Activated CD8-positive, alpha-beta memory T cell treated with anti-CD3 and anti-CD28 coated beads, Interleukin-2, amount 10 ng/mL, durations not matched to agents 7 days and 5 days (primary cell): Measurements from ENCODE around the gene PSMA8. TPM values are rescaled to one million over a fixed set of nuclear protein-coding genes. Genes with fewer than 3 reads are reported as not detected.
"Not testable (repeated sequence)": the region's sequence is repeated elsewhere in the genome, so short reads cannot be mapped to it uniquely, and the experiment has no call there.

ENCODE experiments used
- ATAC-seq: fragments of 150-1000 bp; cut with Tn5 transposase; one replicate; pipeline ENCODE4 v1.10.0; 2021; ENCODE audit warnings: moderate library complexity
- CTCF ChIA-PET: fragments of 350-600 bp; sonication (Branson Sonifier 250); formaldehyde crosslinking; loops from one replicate; lab custom pipeline; 2021; ENCODE audit warnings: antibody characterized with exemption; lab: Charles Lee
- DNase-seq: peaks from one replicate; pipeline ENCODE4 v3.0.0-alpha.2; 2020
- H3K27ac Mint-ChIP-seq: one replicate; pipeline ENCODE4 v1.8.0; 2021; ENCODE audit warnings: mild to moderate bottlenecking, mixed read lengths
- H3K27me3 Mint-ChIP-seq: one replicate; pipeline ENCODE4 v1.8.0; 2021; ENCODE audit warnings: mixed read lengths
- H3K36me3 Mint-ChIP-seq: one replicate; pipeline ENCODE4 v1.8.0; 2021; ENCODE audit warnings: mild to moderate bottlenecking, mixed read lengths
- H3K4me1 Mint-ChIP-seq: one replicate; pipeline ENCODE4 v1.8.0; 2021; ENCODE audit warnings: mixed read lengths
- H3K4me3 Mint-ChIP-seq: one replicate; pipeline ENCODE4 v1.8.0; 2021; ENCODE audit warnings: mild to moderate bottlenecking, moderate library complexity, mixed read lengths
- H3K9me3 Mint-ChIP-seq: one replicate; pipeline ENCODE4 v1.8.0; 2022; ENCODE audit warnings: low read depth, mixed read lengths
- total RNA-seq, 2 experiments: library from RNA; stranded (reverse); gene quantifications; one replicate each; pipeline ENCODE4 v1.2.3, GENCODE V29; 2021

The PSMA8 gene
- total RNA-seq, 2 experiments from 2014 or later = 0.82 to 1.1 TPM

- H3K9me3 Mint-ChIP-seq, H3K27me3 Mint-ChIP-seq, DNase-seq, ATAC-seq, CTCF ChIA-PET, H3K4me1 Mint-ChIP-seq, H3K27ac Mint-ChIP-seq, H3K4me3 Mint-ChIP-seq, H3K36me3 Mint-ChIP-seq: not testable (repeated sequence)
Observed at GRCh38 chr18:26121994-26122393, 11.7 kb upstream of the PSMA8 start.

- no peak overlapping the region for H3K4me3 Mint-ChIP-seq
- H3K36me3 Mint-ChIP-seq = no peaks in the 10 kb centered on the region
- ATAC-seq (no peak), DNase-seq (no peak)
- no peaks in the 10 kb centered on the region for H3K4me1 Mint-ChIP-seq
- no peaks in the 10 kb centered on the region for H3K9me3 Mint-ChIP-seq
- H3K27me3 Mint-ChIP-seq = no peaks in the 10 kb centered on the region
- CTCF ChIA-PET = no interaction called here
- H3K27ac Mint-ChIP-seq = no peak overlapping the region
Observed at GRCh38 chr18:26127786-26128185, 5.9 kb upstream of the PSMA8 start.

GRCh38 chr18:26128192-26128591 lies 5.5 kb upstream of the PSMA8 start:
- H3K36me3 Mint-ChIP-seq, DNase-seq, CTCF ChIA-PET, H3K4me1 Mint-ChIP-seq, ATAC-seq, H3K27ac Mint-ChIP-seq, H3K4me3 Mint-ChIP-seq, H3K27me3 Mint-ChIP-seq, H3K9me3 Mint-ChIP-seq: not testable (repeated sequence)

GRCh38 chr18:26134107-26134506 lies 438 bp downstream of the PSMA8 start:
- Mint-ChIP-seq H3K4me3 (peak overlapping the region; percentile 69), H3K36me3 (no peaks in the 10 kb centered on the region), H3K9me3 (no peaks in the 10 kb centered on the region), H3K27me3 (no peaks in the 10 kb centered on the region), H3K4me1 (peaks cover 3% of the 10 kb centered on the region), H3K27ac (peak overlapping the region; percentile 87)
- DNase-seq (no peak), ATAC-seq (peak; percentile 46)
- CTCF ChIA-PET = no interaction called here

- Mint-ChIP-seq H3K4me1 (peaks cover 3% of the 10 kb centered on the region), H3K27me3 (no peaks in the 10 kb centered on the region), H3K4me3 (no peak overlapping the region), H3K27ac (no peak overlapping the region), H3K36me3 (no peaks in the 10 kb centered on the region), H3K9me3 (no peaks in the 10 kb centered on the region)
- CTCF ChIA-PET = no interaction called here
- no peak for ATAC-seq
- DNase-seq = no peak
Observed at GRCh38 chr18:26135548-26135947, 1.9 kb downstream of the PSMA8 start.

- no peak overlapping the region for H3K27ac Mint-ChIP-seq
- ATAC-seq (no peak), DNase-seq (no peak)
- no peaks in the 10 kb centered on the region for H3K9me3 Mint-ChIP-seq
- no peaks in the 10 kb centered on the region for H3K36me3 Mint-ChIP-seq
- CTCF ChIA-PET = interaction anchor here (1.0 kb wide), 1 partner anchor 29 kb away, joined by 4 read pairs; no protein-coding TSS in a partner anchor
- no peak overlapping the region for H3K4me3 Mint-ChIP-seq
- H3K27me3 Mint-ChIP-seq = no peaks in the 10 kb centered on the region
- H3K4me1 Mint-ChIP-seq = no peaks in the 10 kb centered on the region
Observed at GRCh38 chr18:26157326-26157725, 23.7 kb downstream of the PSMA8 start.

- H3K36me3 Mint-ChIP-seq = no peaks in the 10 kb centered on the region
- CTCF ChIA-PET = interaction anchor here (0.9 kb wide), 1 partner anchor 31 kb away, joined by 3 read pairs; no protein-coding TSS in a partner anchor
- H3K27me3 Mint-ChIP-seq = no peaks in the 10 kb centered on the region
- H3K27ac Mint-ChIP-seq = no peak overlapping the region
- no peaks in the 10 kb centered on the region for H3K4me1 Mint-ChIP-seq
- H3K9me3 Mint-ChIP-seq = no peaks in the 10 kb centered on the region
- DNase-seq (no peak), ATAC-seq (no peak)
- H3K4me3 Mint-ChIP-seq = no peak overlapping the region
Observed at GRCh38 chr18:26159353-26159752, 25.7 kb downstream of the PSMA8 start.

GRCh38 chr18:26164571-26164970 lies 30.9 kb downstream of the PSMA8 start:
- H3K4me3 Mint-ChIP-seq = no peak overlapping the region
- DNase-seq = no peak
- H3K36me3 Mint-ChIP-seq = no peaks in the 10 kb centered on the region
- CTCF ChIA-PET = no interaction called here
- H3K27ac Mint-ChIP-seq = no peak overlapping the region
- no peak for ATAC-seq
- peaks cover 1% of the 10 kb centered on the region for H3K4me1 Mint-ChIP-seq
- no peaks in the 10 kb centered on the region for H3K27me3 Mint-ChIP-seq
- no peaks in the 10 kb centered on the region for H3K9me3 Mint-ChIP-seq

- H3K4me1 Mint-ChIP-seq, CTCF ChIA-PET, ATAC-seq, H3K27ac Mint-ChIP-seq, DNase-seq, H3K4me3 Mint-ChIP-seq, H3K27me3 Mint-ChIP-seq, H3K36me3 Mint-ChIP-seq, H3K9me3 Mint-ChIP-seq: not testable (repeated sequence)
Observed at GRCh38 chr18:26167592-26167991, 33.9 kb downstream of the PSMA8 start.

GRCh38 chr18:26175481-26175880 lies 41.8 kb downstream of the PSMA8 start:
- DNase-seq (no peak), ATAC-seq (no peak)
- H3K27me3 Mint-ChIP-seq = no peaks in the 10 kb centered on the region
- H3K36me3 Mint-ChIP-seq = no peaks in the 10 kb centered on the region
- H3K4me3 Mint-ChIP-seq = no peak overlapping the region
- CTCF ChIA-PET = interaction anchor here (1.0 kb wide), 1 partner anchor 15 kb away, joined by 3 read pairs; no protein-coding TSS in a partner anchor
- H3K4me1 Mint-ChIP-seq = peaks cover 6% of the 10 kb centered on the region
- no peak overlapping the region for H3K27ac Mint-ChIP-seq
- H3K9me3 Mint-ChIP-seq = no peaks in the 10 kb centered on the region

- CTCF ChIA-PET = no interaction called here
- no peak for ATAC-seq
- Mint-ChIP-seq H3K4me1 (peaks cover 6% of the 10 kb centered on the region), H3K36me3 (no peaks in the 10 kb centered on the region), H3K9me3 (no peaks in the 10 kb centered on the region), H3K27ac (no peak overlapping the region), H3K4me3 (no peak overlapping the region), H3K27me3 (no peaks in the 10 kb centered on the region)
- no peak for DNase-seq
Observed at GRCh38 chr18:26176134-26176533, 42.5 kb downstream of the PSMA8 start.

GRCh38 chr18:26181343-26181826 lies 47.7 kb downstream of the PSMA8 start:
- Mint-ChIP-seq H3K36me3 (no peaks in the 10 kb centered on the region), H3K4me1 (peaks cover 8% of the 10 kb centered on the region), H3K27ac (no peak overlapping the region), H3K9me3 (no peaks in the 10 kb centered on the region), H3K27me3 (no peaks in the 10 kb centered on the region), H3K4me3 (no peak overlapping the region)
- CTCF ChIA-PET = no interaction called here
- ATAC-seq (no peak), DNase-seq (no peak)

GRCh38 chr18:26183395-26184112 lies 49.9 kb downstream of the PSMA8 start:
- Mint-ChIP-seq H3K4me3 (no peak overlapping the region), H3K9me3 (peaks cover 3% of the 10 kb centered on the region), H3K36me3 (no peaks in the 10 kb centered on the region), H3K27ac (no peak overlapping the region), H3K4me1 (peaks cover 8% of the 10 kb centered on the region), H3K27me3 (no peaks in the 10 kb centered on the region)
- CTCF ChIA-PET = interaction anchor here (1.0 kb wide), 1 partner anchor 31 kb away, joined by 3 read pairs; no protein-coding TSS in a partner anchor
- ATAC-seq = no peak
- DNase-seq = no peak

- ATAC-seq = no peak
- H3K9me3 Mint-ChIP-seq = peaks cover 3% of the 10 kb centered on the region
- no peaks in the 10 kb centered on the region for H3K27me3 Mint-ChIP-seq
- peaks cover 4% of the 10 kb centered on the region for H3K36me3 Mint-ChIP-seq
- peaks cover 12% of the 10 kb centered on the region for H3K4me1 Mint-ChIP-seq
- DNase-seq = no peak
- H3K27ac Mint-ChIP-seq = no peak overlapping the region
- H3K4me3 Mint-ChIP-seq = no peak overlapping the region
- CTCF ChIA-PET = interaction anchor here (0.7 kb wide), 1 partner anchor 925 kb away, joined by 4 read pairs; no protein-coding TSS in a partner anchor
Observed at GRCh38 chr18:26185267-26185666, 51.6 kb downstream of the PSMA8 start.
